ENCODE results near the gene AKNA. TPM values are rescaled to one million over a fixed set of nuclear protein-coding genes. Genes with fewer than 3 reads are reported as not detected.
"Not testable (repeated sequence)": the region's sequence is repeated elsewhere in the genome, so short reads cannot be mapped to it uniquely, and the experiment has no call there.

The AKNA gene
- total RNA-seq, 8 experiments from 2014 or later, result 2.7 to 25.7 (median 10.8) TPM

DNA sequence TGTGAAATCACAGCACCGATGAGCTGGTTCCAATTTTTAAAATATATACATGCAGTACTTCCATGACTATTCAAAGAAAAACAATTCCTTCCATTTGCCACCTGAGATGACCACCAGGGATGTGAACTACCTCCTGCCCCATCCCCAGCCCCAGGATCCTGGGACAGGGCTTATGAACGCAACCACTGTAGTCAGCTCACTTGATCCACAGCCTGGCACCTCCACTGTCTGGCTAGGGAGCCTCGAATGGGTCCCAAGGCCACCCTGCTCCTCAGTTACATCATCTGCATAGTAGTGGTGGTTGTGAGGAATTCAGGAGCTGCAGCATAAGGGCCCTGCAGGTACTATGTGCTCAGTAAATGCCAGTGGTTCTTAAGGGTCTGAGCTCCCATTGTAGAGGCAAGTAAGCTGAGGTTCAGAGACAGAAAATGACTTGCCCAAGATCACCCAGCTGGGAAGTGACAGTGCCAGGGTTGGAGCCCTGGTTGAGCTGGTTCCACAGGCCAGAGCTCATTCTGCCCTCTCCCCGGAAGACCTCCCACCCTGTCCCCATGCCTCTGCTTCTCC, 55.2 kb downstream of the AKNA start:
- in situ Hi-C loops (cut with MboI; ENCODE audit: low pct_unique_long_range_greater_than_20kb in 2 of 9, low sequenced_read_pairs in 9 of 9, unreplicated experiment in 9 of 9); H3K4me1 ChIP-seq (replicated peaks in 1 of 2); H3K4me3 ChIP-seq; ATAC-seq (replicated peaks in 6 of 8); H3K27ac ChIP-seq: not testable (repeated sequence)
- 50 to 100% (median 50%) methylated on average over 1 to 2 of the region's 4 CpGs; no CpG with 5 or more reads in 7 of the 10 experiments for WGBS, 10 experiments

DNA sequence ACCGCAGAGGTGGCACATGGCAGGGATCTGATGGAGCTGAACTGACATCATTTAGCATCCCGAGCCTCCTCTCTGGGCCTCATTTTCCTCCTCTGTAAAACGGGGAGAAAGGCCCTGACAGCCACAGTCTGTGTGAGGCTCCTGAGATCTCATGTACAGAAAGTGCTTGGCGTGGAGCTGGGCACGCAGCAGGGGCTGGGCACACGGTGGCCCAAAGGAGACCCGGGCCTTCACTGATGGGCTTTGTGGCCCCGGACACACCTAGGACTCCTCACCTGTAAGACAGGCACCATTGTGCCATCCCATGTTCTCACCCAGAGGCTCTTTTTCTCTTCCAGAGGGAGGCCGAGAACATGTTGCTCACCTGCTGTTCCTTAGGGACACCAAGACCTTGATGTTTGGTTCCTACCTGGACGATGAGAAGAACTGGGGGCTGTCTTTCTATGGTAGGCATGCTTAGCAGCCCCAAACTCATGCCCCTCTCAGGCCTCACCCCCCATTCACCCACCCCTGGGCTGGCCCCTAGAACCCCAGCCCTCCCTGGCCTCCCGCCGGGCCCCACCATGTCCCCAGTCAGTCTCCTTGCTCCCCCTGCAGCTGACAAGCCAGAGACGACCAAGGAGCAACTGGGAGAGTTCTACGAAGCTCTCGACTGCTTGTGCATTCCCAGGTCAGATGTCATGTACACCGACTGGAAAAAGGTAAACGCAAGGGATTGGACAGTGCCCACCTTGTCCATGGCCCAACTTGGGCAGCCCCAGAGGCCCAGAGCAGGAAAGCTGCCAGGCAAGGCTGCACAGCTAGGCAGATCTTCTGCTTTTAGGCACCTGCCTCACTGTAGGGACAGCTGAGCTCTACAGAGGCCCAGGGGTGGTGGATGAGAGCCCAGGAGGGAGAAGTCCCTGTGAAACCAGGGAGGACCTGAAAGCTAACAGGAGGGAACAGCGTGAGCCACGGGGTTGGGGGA, 56.3 kb downstream of the AKNA start:
- H3K4me3 ChIP-seq; in situ Hi-C loops (cut with MboI; ENCODE audit: low pct_unique_long_range_greater_than_20kb in 2 of 9, low sequenced_read_pairs in 9 of 9, unreplicated experiment in 9 of 9); H3K27ac ChIP-seq; H3K4me1 ChIP-seq (replicated peaks in 1 of 2): not testable (repeated sequence)
- peak in 2 of 8 experiments; percentile 8 to 11 for ATAC-seq (replicated peaks in 6 of 8)
- WGBS, 10 experiments, result 60 to 100% (median 93%) methylated on average over 1 to 9 of the region's 19 CpGs; no CpG with 5 or more reads in 3 of the 10 experiments

DNA sequence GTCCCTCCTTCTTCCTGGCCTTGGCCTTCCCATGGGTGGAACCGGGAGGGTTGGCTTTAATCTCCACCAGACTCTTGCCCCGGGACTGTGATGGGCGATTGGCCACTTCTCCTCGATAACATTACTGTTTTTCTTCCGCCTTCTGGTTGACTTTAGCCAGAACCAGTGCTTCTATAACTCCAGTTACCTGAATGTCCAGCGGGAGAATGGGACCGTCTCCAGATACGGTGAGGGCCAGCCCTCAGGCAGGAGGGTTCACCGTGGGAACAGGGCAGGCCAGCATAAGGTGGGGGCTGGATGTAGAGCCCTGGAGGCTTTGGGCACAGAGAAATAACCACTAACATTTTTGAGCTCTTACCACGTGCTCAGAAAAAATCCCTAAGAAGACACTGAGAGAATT, 57.1 kb downstream of the AKNA start:
- no peak overlapping the region for H3K4me3 ChIP-seq
- H3K4me1 ChIP-seq (replicated peaks in 1 of 2), result no peaks in the 10 kb centered on the region
- ATAC-seq (replicated peaks in 6 of 8), result no peak
- no peak overlapping the region for H3K27ac ChIP-seq
- 67 to 100% (median 81%) methylated on average over 1 to 5 of the region's 10 CpGs; no CpG with 5 or more reads in 5 of the 10 experiments for WGBS, 10 experiments
- in situ Hi-C loops (cut with MboI; ENCODE audit: low pct_unique_long_range_greater_than_20kb in 2 of 9, low sequenced_read_pairs in 9 of 9, unreplicated experiment in 9 of 9), result no loop called here

DNA sequence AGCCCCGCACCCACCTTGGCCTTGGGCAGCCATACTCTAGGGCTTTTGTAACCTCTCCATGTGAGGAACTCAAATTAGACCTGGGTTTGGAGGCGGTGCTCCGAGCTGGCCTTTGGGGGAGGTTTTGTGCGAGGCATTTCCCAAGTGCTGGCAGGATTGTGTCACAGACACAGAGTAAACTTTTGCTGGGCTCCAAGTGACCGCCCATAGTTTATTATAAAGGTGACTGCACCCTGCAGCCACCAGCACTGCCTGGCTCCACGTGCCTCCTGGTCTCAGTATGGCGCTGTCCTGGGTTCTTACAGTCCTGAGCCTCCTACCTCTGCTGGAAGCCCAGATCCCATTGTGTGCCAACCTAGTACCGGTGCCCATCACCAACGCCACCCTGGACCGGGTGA, 58.2 kb downstream of the AKNA start, which contains the start of gene ORM2:
Gene ORM2, plus strand, starts transcription at position 245 of the 398 bp plus-strand sequence. Its CDS starts 36 bp downstream, at position 281.
- H3K4me1 ChIP-seq (replicated peaks in 1 of 2); H3K4me3 ChIP-seq; H3K27ac ChIP-seq; in situ Hi-C loops (cut with MboI; ENCODE audit: low pct_unique_long_range_greater_than_20kb in 2 of 9, low sequenced_read_pairs in 9 of 9, unreplicated experiment in 9 of 9): not testable (repeated sequence)
- no CpG with 5 or more reads among the region's 10 CpGs for WGBS, 10 experiments
- ATAC-seq (replicated peaks in 6 of 8), result peak in 4 of 8 experiments; percentile 9 to 18 (median 12)

DNA sequence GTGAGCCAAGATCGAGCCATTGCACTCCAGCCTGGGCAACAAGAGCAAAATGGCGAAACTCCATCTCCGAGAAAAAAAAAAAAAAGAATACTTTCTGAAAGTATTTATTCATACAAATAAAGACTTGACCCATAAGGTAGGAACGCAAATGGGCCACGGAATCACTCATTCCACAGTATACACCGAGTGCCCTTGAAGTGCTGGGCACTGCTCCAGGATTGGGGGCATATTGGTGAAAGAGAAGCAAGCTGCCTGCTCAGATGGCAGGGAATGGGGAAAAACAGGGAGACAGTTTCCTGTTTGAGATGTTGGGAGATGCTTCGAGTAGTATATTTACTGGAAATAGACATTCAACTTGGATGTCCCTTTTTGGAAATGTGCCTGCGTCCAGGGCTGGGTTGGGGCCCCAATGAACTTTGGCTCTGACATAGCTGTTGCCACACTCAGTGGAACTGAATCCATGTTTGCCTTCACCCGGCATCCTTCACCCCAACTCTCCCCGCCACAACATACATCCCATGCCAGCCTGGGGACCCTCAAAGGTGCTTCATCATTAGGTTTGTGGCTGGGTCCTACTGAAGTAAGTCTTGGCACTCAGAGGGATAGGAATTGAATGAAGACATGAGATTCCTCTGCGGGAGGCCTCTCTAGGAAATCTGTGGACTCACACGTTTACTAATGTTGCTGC, 58.7 kb downstream of the AKNA start:
- ATAC-seq (replicated peaks in 6 of 8); H3K4me1 ChIP-seq (replicated peaks in 1 of 2); H3K27ac ChIP-seq; in situ Hi-C loops (cut with MboI; ENCODE audit: low pct_unique_long_range_greater_than_20kb in 2 of 9, low sequenced_read_pairs in 9 of 9, unreplicated experiment in 9 of 9); H3K4me3 ChIP-seq: not testable (repeated sequence)
- 54 to 100% (median 91%) methylated on average over 3 to 4 of the region's 12 CpGs; no CpG with 5 or more reads in 7 of the 10 experiments for WGBS, 10 experiments

DNA sequence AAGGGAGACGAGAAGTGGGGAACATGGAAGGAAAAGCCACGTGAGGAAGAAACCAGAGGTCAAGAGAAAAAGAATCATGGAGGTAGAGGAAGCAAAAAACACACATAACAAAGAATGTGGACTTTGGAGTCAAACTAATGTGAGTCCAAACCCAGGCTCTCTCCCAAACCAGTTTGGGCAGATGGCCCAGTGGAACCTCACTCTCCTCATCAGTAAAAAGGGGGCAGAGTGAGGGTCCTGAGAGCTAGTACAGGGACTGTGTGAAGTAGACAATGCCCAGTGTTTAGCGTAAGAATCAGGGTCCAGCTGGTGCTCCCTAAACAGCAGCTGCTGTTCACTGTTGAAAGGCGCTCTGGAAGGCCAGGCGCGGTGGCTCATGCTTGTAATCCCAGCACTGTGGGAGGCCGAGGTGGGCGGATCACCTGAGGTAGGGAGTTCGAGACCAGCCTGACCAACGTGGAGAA, 59.4 kb downstream of the AKNA start:
- 29 to 100% (median 86%) methylated on average over 1 to 6 of the region's 10 CpGs; no CpG with 5 or more reads in 3 of the 10 experiments for WGBS, 10 experiments
- not testable (repeated sequence) for ATAC-seq (replicated peaks in 6 of 8)

DNA sequence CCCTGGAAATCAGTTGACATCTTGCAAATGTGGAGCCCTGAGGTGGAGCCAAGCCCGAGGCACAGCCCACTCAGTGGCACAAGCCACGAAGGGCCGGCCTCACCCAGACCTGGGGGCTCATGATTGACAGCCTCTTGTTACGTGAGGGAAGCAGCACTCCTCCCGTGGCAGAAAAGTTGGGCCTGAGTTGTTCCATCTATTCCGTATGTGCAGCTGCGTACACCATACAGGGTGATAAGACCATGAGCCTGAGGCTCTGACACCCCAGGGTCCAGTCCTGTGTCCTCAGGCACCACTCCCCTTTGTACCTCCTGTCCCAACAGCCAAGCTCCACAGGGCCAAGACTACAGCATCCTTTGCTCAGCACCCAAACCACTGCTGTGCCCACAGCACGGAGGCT, 60.0 kb downstream of the AKNA start:
- ATAC-seq (replicated peaks in 6 of 8), result no peak
- H3K4me1 ChIP-seq (replicated peaks in 1 of 2), result no peaks in the 10 kb centered on the region
- in situ Hi-C loops (cut with MboI; ENCODE audit: low pct_unique_long_range_greater_than_20kb in 2 of 9, low sequenced_read_pairs in 9 of 9, unreplicated experiment in 9 of 9), result no loop called here
- WGBS, 10 experiments, result 100% methylated on average over 1 to 2 of the region's 8 CpGs; no CpG with 5 or more reads in 8 of the 10 experiments
- H3K4me3 ChIP-seq, result no peak overlapping the region
- no peak overlapping the region for H3K27ac ChIP-seq

More for the DNA sequence above, 59.4 kb downstream of the AKNA start:
- H3K27ac ChIP-seq; H3K4me3 ChIP-seq; H3K4me1 ChIP-seq (replicated peaks in 1 of 2); in situ Hi-C loops (cut with MboI; ENCODE audit: low pct_unique_long_range_greater_than_20kb in 2 of 9, low sequenced_read_pairs in 9 of 9, unreplicated experiment in 9 of 9): not testable (repeated sequence)

DNA sequence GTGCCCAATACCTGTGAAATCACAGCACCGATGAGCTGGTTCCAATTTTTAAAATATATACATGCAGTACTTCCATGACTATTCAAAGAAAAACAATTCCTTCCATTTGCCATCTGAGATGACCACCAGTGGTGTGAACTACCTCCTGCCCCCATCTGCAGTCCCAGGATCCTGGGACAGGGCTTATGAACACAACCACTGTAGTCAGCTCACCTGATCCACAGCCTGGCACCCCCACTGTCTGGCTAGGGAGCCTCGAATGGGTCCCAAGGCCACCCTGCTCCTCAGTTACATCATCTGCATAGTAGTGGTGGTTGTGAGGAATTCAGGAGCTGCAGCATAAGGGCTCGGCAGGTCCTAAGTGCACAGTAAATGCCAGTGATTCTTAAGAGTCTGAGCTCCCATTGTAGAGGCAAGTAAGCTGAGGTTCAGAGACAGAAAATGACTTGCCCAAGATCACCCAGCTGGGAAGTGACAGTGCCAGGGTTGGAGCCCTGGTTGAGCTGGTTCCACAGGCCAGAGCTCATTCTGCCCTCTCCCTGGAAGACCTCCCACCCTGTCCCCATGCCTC, 62.0 kb downstream of the AKNA start:
- ATAC-seq (replicated peaks in 6 of 8); in situ Hi-C loops (cut with MboI; ENCODE audit: low pct_unique_long_range_greater_than_20kb in 2 of 9, low sequenced_read_pairs in 9 of 9, unreplicated experiment in 9 of 9): not testable (repeated sequence)

DNA sequence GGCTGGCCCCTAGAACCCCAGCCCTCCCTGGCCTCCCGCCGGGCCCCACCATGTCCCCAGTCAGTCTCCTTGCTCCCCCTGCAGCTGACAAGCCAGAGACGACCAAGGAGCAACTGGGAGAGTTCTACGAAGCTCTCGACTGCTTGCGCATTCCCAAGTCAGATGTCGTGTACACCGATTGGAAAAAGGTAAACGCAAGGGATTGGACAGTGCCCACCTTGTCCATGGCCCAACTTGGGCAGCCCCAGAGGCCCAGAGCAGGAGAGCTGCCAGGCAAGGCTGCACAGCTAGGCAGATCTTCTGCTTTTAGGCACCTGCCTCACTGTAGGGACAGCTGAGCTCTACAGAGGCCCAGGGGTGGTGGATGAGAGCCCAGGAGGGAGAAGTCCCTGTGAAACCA, 62.8 kb downstream of the AKNA start:
- peak in 1 of 8 experiments; percentile 10 for ATAC-seq (replicated peaks in 6 of 8)
- in situ Hi-C loops (cut with MboI; ENCODE audit: low pct_unique_long_range_greater_than_20kb in 2 of 9, low sequenced_read_pairs in 9 of 9, unreplicated experiment in 9 of 9); H3K4me3 ChIP-seq; H3K27ac ChIP-seq; H3K4me1 ChIP-seq (replicated peaks in 1 of 2): not testable (repeated sequence)
- WGBS, 10 experiments, result no CpG with 5 or more reads among the region's 9 CpGs

More for the DNA sequence above, 62.0 kb downstream of the AKNA start:
- H3K4me1 ChIP-seq (replicated peaks in 1 of 2); H3K27ac ChIP-seq; H3K4me3 ChIP-seq: not testable (repeated sequence)
- WGBS, 10 experiments, result 89% methylated on average over 1 of the region's 3 CpGs; no CpG with 5 or more reads in 9 of the 10 experiments

DNA sequence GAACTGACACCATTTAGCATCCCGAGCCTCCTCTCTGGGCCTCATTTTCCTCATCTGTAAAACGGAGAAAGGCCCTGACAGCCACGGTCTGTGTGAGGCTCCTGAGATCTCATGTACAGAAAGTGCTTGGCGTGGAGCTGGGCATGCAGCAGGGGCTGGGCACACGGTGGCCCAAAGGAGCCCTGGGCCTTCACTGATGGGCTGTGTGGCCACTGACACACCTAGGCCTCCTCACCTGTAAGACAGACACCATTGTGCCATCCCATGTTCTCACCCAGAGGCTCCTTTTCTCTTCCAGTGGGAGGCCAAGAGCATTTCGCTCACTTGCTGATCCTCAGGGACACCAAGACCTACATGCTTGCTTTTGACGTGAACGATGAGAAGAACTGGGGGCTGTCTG, 63.3 kb downstream of the AKNA start:
- WGBS, 10 experiments, result 40 to 80% (median 72%) methylated on average over 1 to 4 of the region's 8 CpGs; no CpG with 5 or more reads in 3 of the 10 experiments
- Histone ChIP-seq H3K4me1 (replicated peaks in 1 of 2) (no peaks in the 10 kb centered on the region), H3K4me3 (no peak overlapping the region), H3K27ac (no peak overlapping the region)
- ATAC-seq (replicated peaks in 6 of 8), result no peak
- in situ Hi-C loops (cut with MboI; ENCODE audit: low pct_unique_long_range_greater_than_20kb in 2 of 9, low sequenced_read_pairs in 9 of 9, unreplicated experiment in 9 of 9), result no loop called here

DNA sequence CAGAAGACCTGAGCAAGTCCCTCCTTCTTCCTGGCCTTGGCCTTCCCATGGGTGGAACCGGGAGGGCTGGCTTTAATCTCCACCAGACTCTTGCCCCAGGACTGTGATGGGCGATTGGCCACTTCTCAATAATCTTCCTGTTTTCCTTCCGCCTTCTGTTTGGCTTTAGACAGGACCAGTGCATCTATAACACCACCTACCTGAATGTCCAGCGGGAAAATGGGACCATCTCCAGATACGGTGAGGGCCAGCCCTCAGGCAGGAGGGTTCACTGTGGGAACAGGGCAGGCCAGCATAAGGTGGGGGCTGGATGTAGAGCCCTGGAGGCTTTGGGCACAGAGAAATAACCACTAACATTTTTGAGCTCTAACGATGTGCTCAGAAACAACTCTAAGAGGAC, 63.9 kb downstream of the AKNA start:
- H3K4me3 ChIP-seq; H3K4me1 ChIP-seq (replicated peaks in 1 of 2); ATAC-seq (replicated peaks in 6 of 8); in situ Hi-C loops (cut with MboI; ENCODE audit: low pct_unique_long_range_greater_than_20kb in 2 of 9, low sequenced_read_pairs in 9 of 9, unreplicated experiment in 9 of 9); H3K27ac ChIP-seq: not testable (repeated sequence)
- 68 to 90% (median 86%) methylated on average over 1 to 3 of the region's 6 CpGs; no CpG with 5 or more reads in 5 of the 10 experiments for WGBS, 10 experiments

DNA sequence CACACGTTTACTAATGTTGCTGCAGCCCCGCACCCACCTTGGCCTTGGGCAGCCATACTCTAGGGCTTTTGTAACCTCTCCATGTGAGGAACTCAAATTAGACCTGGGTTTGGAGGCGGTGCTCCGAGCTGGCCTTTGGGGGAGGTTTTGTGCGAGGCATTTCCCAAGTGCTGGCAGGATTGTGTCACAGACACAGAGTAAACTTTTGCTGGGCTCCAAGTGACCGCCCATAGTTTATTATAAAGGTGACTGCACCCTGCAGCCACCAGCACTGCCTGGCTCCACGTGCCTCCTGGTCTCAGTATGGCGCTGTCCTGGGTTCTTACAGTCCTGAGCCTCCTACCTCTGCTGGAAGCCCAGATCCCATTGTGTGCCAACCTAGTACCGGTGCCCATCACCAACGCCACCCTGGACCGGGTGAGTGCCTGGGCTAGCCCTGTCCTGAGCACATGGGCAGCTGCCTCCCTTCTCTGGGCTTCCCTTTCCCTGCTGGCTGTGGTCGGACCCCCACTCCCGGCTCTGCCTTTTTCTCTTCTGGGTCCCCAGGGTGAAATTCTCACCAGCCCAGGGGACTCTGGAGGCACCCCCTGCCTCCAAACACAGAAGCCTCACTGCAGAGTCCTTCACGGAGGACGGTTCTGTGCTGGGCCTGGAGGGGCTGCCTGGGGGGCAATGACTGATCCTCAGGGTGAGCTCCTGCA, 64.8 kb downstream of the AKNA start, which contains the start of gene ORM1:
Gene ORM1, plus strand, starts transcription at position 268 of the 701 bp plus-strand sequence. Its CDS starts 36 bp downstream, at position 304.
- ATAC-seq (replicated peaks in 6 of 8), result peak in 4 of 8 experiments; percentile 16 to 37 (median 32)
- H3K4me1 ChIP-seq (replicated peaks in 1 of 2); H3K27ac ChIP-seq; in situ Hi-C loops (cut with MboI; ENCODE audit: low pct_unique_long_range_greater_than_20kb in 2 of 9, low sequenced_read_pairs in 9 of 9, unreplicated experiment in 9 of 9); H3K4me3 ChIP-seq: not testable (repeated sequence)
- no CpG with 5 or more reads among the region's 15 CpGs for WGBS, 10 experiments
